ENCODE results near the gene RCC1.
A peak's percentile ranks its signal among the peaks of the same experiment; 100 is the strongest.

RCC1 gene

DNA sequence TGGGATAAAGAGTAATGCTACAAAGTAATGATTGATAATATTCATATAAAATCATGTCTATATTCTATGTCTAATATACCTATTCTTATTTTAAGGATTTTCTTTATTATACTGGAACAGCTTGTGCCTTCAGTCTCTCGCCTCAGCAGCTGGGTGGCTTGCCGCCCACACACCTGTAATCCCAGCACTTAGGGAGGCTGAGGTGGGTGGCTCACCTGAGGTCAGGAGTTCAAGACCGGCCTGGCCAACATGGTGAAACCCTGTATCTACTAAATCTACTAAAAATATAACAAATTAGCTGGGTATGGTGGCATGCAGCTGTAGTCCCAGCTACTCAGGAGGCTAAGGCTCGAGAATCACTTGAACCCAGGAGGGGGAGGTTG, 39.4 kb downstream of the RCC1 start:
- H3K27me3 ChIP-seq (ENCODE audit: control insufficient read depth, insufficient read depth, low read length): no peaks in the 10 kb centered on the region
- no peaks in the 10 kb centered on the region for H3K9me3 ChIP-seq (ENCODE audit: control insufficient read depth, low read length)
- no peak overlapping the region for H3K9ac ChIP-seq
- H3K4me1 ChIP-seq: no peaks in the 10 kb centered on the region
- H2AFZ ChIP-seq: no peak overlapping the region
- TF ChIP-seq, protein P1, sequence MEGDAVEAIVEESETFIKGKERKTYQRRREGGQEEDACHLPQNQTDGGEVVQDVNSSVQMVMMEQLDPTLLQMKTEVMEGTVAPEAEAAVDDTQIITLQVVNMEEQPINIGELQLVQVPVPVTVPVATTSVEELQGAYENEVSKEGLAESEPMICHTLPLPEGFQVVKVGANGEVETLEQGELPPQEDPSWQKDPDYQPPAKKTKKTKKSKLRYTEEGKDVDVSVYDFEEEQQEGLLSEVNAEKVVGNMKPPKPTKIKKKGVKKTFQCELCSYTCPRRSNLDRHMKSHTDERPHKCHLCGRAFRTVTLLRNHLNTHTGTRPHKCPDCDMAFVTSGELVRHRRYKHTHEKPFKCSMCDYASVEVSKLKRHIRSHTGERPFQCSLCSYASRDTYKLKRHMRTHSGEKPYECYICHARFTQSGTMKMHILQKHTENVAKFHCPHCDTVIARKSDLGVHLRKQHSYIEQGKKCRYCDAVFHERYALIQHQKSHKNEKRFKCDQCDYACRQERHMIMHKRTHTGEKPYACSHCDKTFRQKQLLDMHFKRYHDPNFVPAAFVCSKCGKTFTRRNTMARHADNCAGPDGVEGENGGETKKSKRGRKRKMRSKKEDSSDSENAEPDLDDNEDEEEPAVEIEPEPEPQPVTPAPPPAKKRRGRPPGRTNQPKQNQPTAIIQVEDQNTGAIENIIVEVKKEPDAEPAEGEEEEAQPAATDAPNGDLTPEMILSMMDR (IDR thresholded peaks at IDR 0.05): no peak
- no peak overlapping the region for H3K4me3 ChIP-seq (ENCODE audit: low read depth, low read length)
- no peaks in the 10 kb centered on the region for H3K36me3 ChIP-seq (ENCODE audit: control insufficient read depth, insufficient read depth, low read length)
- no peaks in the 10 kb centered on the region for H3K79me2 ChIP-seq
- no peak overlapping the region for H3K27ac ChIP-seq
- no peak overlapping the region for H3K4me2 ChIP-seq (ENCODE audit: low read length)

DNA sequence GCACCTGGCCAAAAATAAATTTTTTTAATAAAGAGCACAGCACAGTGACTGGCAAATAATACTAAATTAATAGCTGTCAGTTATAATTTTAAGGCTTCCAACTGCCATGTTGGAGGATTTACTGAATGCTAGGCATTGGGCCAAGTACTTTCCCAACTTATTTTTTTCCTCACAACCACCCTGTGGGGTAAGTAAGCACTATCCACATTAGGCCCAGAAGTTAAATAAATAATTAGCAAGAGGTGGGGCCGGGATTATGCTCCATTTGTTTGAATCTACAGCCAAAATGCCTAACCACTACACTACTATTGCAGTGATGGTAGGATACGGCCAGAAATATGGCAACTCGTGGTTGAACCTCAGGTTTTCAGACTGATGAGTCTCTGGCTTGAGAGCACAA, 42.5 kb downstream of the RCC1 start:
- Histone ChIP-seq H3K9ac (no peak overlapping the region), H3K4me3 (ENCODE audit: low read depth, low read length) (no peak overlapping the region), H3K4me1 (no peaks in the 10 kb centered on the region), H3K36me3 (ENCODE audit: control insufficient read depth, insufficient read depth, low read length) (no peaks in the 10 kb centered on the region), H3K79me2 (no peaks in the 10 kb centered on the region), H2AFZ (no peak overlapping the region), H3K4me2 (ENCODE audit: low read length) (no peak overlapping the region), H3K9me3 (ENCODE audit: control insufficient read depth, low read length) (no peaks in the 10 kb centered on the region), H3K27me3 (ENCODE audit: control insufficient read depth, insufficient read depth, low read length) (no peaks in the 10 kb centered on the region), H3K27ac (no peak overlapping the region)
- TF ChIP-seq, protein P1 (IDR thresholded peaks at IDR 0.05): no peak

DNA sequence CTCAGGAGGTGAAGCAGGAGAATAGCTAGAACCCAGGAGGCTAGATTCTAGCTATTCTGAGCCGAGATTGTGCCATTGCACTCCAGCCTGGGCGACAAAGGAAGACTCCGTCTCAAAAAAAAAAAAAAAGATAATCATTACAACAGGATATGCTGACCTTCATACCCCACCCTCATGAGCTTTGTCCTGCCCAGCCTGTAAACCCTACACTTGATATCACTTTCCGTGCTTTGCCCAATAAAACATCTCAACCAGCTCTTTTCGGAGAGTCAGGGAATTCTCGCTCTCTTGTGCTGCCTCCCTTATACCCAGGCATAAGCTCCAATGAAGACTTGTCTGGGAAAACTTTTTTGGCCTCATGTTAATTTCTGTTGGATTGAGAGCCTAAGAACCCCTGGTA, 45.5 kb downstream of the RCC1 start:
- Histone ChIP-seq H2AFZ (no peak overlapping the region), H3K9me3 (ENCODE audit: control insufficient read depth, low read length) (no peaks in the 10 kb centered on the region), H3K36me3 (ENCODE audit: control insufficient read depth, insufficient read depth, low read length) (no peaks in the 10 kb centered on the region), H3K9ac (no peak overlapping the region), H3K27ac (no peak overlapping the region), H3K27me3 (ENCODE audit: control insufficient read depth, insufficient read depth, low read length) (no peaks in the 10 kb centered on the region), H3K4me2 (ENCODE audit: low read length) (no peak overlapping the region), H3K4me1 (no peaks in the 10 kb centered on the region), H3K79me2 (no peaks in the 10 kb centered on the region), H3K4me3 (ENCODE audit: low read depth, low read length) (no peak overlapping the region)
- TF ChIP-seq, protein P1 (IDR thresholded peaks at IDR 0.05): no peak

DNA sequence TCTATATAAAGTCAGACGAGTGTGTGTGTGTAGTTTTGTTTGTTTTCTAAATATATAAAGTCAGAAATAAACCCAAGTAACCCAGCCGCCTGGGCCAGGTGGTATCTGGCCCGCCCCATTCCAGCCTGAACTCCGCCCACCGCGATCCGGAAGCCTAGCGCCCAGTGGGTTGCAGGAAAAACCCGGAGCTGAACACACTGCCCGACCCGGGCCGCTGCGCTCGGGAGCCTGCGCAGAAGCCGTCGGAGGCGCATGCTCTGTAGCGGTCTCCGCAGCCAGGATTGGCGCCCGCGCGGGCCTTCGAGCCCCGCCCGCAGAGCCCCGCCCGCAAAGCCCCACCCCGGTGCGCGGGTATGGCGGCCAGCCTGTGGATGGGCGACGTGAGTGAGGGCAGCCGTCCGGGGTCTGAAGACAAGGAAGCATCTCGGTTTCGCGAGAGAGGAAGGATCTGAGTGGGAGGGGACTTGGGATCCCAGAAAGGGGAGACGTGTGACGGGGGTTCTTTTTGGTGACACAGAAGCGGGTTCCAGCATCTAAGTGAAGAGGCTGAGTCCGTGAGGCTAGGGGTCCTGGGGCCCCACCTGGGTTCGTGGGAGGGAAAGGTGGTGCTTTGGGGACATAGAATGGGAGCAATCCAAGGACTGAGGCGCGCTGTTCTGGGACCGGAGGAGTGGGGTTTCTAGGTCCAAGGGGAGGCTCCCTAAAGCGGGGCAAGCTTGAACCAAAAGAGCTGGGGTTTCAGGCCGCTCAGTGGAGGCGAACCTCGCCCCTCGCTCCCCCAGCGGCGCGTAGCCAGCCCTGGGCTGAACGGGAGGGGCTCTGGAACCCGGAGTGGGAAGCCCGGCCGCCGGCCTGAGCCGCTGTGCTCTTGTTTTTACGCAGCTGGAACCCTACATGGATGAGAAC, 47.2 kb downstream of the RCC1 start, which contains the start of gene TRNAU1AP:
Gene TRNAU1AP, plus strand, starts transcription at position 328 of the 906 bp plus-strand sequence. Its CDS starts 26 bp downstream, at position 354.
- H3K4me1 ChIP-seq: no peaks in the 10 kb centered on the region
- peak within 1 kb of the TSS; percentile 59 for H3K4me3 ChIP-seq (ENCODE audit: low read depth, low read length)
- no peaks in the 10 kb centered on the region for H3K79me2 ChIP-seq
- TF ChIP-seq, protein P1 (IDR thresholded peaks at IDR 0.05): no peak
- H3K9ac ChIP-seq: peak within 1 kb of the TSS; percentile 28
- no peaks in the 10 kb centered on the region for H3K27me3 ChIP-seq (ENCODE audit: control insufficient read depth, insufficient read depth, low read length)
- peak within 1 kb of the TSS; percentile 71 for H3K27ac ChIP-seq
- H3K36me3 ChIP-seq (ENCODE audit: control insufficient read depth, insufficient read depth, low read length): no peaks in the 10 kb centered on the region
- no peaks in the 10 kb centered on the region for H3K9me3 ChIP-seq (ENCODE audit: control insufficient read depth, low read length)
- H2AFZ ChIP-seq: peak within 1 kb of the TSS; percentile 94
- peak within 1 kb of the TSS; percentile 85 for H3K4me2 ChIP-seq (ENCODE audit: low read length)
